ENCODE measurements around the gene PACS2.
"Not testable (repeated sequence)": the region's sequence is repeated elsewhere in the genome, so short reads cannot be mapped to it uniquely, and the experiment has no call there.

The PACS2 gene

DNA sequence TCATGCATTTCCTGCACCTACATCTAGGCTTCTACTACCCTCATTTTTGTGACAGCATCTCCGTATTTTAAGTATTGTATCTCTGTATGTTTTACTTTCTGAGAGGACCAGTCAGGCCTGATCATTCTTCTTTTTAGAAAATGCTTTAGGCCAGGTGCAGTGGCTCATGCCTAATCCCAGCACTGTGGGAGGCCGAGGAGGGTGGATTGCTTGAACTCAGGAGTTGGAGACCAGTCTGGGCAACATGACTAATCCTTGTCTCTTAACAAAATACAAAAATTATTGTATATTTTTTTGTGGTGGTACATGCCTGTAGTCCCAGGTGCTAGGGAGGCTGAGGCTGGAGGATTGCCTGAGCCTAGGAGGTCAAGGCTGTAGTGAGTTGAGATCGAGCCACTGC is 36.9 kb downstream of the PACS2 start:
- no peak for DNase-seq (ENCODE audit: low spot score)

DNA sequence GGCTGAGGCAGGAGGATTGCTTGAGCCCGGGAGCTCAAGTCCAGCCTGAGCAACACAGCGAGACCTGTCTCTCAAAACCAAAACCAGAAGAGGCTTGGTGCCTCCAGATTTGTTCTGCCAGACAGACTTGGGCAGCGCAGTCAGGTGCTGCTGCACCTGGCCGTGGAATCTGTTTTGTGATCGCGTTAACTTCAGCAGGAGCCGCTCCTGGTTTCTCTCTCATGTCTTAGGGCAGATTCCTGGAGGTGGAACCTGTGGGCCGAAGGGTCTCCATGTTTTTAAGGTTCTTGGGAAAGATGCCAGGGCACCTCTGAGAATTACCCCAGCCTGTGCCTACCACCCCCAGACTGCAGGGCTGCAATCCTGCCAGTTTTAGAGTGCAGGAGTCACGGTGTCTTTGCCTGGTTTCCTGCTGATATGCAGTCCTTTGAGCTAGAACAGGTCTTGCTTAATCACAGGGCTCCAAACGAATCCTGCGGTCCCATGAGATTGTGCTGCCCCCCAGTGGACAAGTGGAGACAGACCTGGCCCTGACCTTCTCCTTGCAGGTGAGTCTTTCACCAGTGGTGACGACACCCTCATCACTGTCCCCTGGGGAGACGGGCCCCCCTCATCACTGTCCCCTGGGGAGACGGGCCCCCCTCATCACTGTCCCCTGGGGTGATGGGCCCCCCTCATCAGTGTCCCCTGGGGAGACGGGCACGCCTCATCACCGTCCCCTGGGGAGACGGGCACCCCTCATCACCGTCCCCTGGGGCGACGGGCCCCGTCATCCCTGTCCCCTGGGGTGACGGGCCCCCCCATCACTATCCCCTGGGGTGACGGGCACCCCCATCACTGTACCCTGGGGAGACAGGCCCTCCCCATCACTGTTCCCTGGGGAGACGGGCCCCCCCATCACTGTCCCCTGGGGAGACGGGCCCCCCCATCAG is 37.6 kb downstream of the PACS2 start:
- DNase-seq (ENCODE audit: low spot score) = peak; percentile 98

- DNase-seq (ENCODE audit: low spot score) = no peak
These were observed 38.6 kb downstream of the PACS2 start for GRCh38 chr14:105353136-105353535.

DNA sequence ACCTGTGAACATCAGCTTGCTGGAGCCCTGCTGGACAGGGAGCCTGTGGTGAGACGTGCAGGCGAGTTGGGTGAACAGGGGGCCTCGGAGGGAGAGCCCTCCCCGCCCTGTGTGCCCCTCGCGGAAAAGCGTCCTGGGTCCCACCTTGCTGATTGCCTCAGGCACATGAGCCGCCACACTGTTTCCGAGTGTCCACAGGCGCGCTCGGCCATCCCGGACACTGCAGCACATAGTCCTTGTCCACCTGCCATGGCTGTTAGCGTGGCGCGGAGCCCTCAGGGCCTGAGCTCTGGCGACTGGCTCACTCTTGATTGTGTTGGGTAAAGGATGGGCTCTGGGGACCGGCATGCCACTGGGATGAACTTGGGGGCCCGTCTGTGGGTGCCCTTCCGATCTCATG is 40.0 kb downstream of the PACS2 start:
- DNase-seq (ENCODE audit: low spot score) = no peak

DNA sequence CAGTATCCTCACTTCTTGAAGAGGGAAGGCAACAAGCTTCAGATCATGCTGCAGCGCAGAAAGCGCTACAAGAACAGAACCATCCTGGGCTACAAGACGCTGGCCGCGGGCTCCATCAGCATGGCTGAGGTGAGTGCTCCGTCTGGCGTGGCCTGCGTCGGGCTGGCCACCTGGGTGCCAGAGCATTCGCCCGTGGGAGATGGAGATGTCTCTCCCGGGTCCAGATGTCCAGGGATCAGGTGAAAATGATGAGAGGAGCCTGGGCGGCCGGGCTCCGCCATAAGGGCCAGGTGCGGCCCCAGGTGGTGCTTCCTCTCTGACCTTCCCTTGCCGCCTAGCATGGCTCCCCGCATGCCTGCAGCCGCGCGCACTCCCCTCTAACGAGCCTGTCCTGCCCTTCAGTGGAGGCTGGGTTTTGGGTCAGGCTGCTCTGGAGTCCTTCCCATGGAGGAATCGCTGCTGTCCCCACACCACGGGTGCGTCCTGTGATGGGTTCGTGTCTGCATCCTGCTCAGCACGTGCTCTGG is 40.6 kb downstream of the PACS2 start:
- no peak for DNase-seq (ENCODE audit: low spot score)

GRCh38 chr14:105355850-105356604 is 41.5 kb downstream of the PACS2 start:
- DNase-seq (ENCODE audit: low spot score) = no peak

DNA sequence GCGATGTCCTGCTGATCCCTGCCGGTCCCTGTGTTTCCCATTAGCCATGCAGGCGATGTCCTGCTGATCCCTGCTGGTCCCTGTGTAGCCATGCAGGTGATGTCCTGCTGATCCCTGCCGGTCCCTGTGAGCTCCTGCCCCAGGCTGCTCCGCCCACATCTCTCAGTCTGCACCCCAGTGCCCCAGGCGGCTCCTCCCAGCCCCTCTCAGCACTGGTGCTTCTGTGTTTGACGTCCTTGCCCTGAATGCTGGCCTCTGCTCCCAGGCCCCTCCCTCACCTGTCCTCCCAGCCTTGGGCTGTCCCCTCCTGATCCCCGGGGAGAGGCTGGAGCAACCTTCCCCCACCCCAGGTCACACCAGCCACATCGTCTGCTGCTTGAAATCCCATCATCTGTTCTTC is 42.4 kb downstream of the PACS2 start:
- DNase-seq (ENCODE audit: low spot score) = no peak

- no peak for DNase-seq (ENCODE audit: low spot score)
These were observed 43.1 kb downstream of the PACS2 start for GRCh38 chr14:105357626-105358025.

DNA sequence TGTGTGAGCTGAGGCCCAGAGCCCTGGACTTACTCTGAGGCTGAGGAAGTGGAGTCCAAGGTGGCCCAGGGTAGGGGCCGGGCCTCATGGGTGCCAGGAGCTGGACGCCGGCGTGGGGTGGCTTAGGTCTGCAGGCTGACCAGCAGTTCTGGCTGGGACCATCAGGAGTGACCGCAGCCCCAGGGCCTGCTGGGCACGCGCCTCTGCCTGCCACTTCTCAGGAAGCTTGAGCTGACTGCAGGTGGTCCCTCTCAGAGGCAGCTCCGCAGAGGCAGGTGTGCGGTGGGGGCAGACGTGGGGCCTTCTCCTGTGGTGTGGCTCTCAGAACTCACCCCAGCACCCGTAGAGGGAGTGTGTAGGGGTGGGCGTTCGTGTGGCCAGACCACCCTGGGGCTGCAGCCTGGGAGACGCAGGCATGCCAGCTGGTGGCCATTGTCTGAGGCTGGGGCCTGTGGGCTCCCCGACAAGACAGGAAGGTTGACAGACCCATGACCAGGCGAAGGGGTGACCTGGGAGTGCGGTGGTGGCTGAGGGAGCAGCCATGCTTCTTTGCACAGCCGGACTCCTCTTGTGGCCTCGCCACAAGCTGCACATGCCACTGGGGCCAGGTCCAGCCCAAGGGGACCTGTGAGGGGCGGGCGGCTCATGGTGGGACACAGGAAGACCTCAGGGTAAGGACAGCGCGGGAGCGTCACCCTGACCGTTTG is 43.7 kb downstream of the PACS2 start:
- DNase-seq (ENCODE audit: low spot score) = no peak

DNA sequence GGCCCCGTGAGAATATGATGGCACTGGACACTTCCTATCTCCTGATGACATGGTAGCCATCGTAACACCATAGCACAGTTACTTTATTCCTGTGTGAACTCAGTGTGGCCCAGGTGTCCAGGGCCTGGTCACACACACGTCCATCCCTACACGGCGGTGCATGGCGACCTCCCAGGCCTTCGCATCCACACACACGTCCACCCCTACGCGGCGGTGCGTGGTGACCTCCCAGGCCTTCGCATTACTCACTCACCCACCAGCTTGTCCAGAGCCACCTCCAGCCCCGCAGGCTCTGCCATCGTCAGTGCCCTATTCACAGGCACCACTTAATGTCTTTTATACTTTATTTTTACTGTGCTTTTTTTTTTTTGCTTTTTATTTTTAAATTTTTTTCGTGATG is 44.4 kb downstream of the PACS2 start:
- DNase-seq (ENCODE audit: low spot score) = no peak

DNA sequence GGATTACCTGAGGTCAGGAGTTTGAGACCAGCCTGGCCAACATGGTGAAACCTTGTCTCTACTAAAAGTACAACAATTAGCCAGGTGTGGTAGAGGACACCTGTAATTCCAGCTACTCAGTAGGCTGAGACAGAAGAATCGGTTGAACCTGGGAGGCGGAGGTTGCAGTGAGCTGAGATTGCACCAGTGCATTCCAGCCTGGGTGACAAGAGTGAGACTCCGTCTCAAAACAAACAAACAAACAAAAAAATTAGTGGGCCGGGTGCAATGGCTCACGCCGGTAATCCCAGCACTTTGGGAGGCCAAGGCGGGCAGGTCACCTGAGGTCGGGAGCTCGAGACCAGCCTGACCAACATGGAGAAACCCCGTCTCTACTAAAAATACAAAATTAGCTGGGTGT is 46.9 kb downstream of the PACS2 start:
- DNase-seq (ENCODE audit: low spot score) = not testable (repeated sequence)

DNA sequence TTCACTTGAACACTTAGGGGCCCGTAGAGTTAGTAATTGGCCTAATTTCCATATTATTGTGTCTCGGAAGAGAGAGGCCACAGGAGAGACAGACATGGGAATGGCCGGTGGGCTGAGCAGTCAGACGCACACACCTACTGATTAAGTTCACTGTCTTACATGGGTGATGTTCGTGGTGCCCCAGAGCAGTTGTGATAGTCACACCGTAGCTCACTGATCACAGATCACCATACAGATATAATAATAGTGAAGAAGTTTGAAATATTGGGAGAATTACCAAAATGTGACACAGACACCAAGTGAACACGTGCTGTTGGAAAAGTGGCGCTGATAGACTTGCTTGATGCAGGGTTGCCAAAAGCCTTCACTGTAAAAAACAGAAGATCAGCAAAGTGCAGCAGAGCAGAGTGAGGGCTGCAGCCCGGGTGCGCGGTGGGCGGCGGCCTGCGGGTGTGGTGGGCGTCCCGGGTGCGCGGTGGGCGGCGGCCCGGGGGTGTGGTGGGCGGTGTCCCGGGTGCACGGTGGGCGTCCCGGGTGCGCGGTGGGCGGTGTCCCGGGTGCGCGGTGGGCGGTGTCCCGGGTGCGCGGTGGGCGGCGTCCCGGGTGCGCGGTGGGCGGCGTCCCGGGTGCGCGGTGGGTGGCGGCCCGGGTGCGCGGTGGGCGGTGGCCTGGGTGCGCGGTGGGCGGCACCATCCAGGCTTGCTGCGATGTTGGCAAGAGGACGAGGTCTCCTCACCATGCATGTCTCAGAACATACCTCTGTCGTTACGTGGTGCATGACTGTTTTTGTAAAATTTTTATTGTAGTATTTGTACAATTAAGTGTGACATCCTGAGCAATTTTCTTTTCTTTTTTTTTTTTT is 49.5 kb downstream of the PACS2 start:
- no peak for DNase-seq (ENCODE audit: low spot score)

DNA sequence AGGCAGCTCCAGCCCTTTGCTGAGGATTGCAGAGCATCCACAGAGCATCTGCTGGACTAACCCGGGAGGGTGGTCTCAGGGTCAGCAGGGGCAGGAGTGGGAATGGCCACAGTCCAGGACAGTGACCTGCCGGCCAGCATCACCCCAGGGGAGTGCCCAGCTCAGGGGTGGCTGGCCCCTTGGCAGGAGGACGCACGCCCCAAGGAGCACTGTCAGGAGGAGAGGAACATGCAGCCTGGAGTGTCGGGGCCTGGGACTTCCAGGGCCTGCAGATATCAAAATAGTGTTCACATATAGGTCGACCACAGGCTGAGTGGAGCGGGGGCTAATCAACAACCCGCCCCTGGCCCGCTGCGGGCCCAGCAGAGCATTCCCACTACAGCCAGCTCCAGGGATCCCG is 50.6 kb downstream of the PACS2 start:
- no peak for DNase-seq (ENCODE audit: low spot score)

DNA sequence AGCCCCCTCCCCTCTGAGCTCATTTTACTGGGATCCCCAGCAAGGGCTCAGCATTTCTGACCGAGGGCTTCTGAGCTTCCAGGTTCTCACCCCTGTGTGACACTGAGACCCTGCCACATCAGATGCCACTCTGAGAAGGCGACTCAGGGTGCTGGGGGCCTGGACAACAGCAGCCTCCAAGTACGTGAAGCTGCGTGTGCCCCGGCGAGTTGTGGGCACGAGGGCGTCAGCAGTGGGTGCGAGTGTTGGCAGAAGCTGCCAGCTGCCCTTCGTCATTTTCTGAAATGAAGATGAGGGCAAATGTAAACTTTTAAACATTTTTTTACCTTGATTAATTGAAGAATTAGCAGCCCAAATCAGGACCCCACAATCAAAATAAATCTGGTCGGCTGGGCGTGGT is 51.1 kb downstream of the PACS2 start:
- DNase-seq (ENCODE audit: low spot score) = no peak

GRCh38 chr14:105366386-105367074 is 52.0 kb downstream of the PACS2 start:
- no peak for DNase-seq (ENCODE audit: low spot score)

- DNase-seq (ENCODE audit: low spot score) = no peak
These were observed 52.8 kb downstream of the PACS2 start for GRCh38 chr14:105367116-105368031.

- DNase-seq (ENCODE audit: low spot score) = no peak
These were observed 53.5 kb downstream of the PACS2 start for GRCh38 chr14:105368032-105368417.

GRCh38 chr14:105368426-105368825 is 53.9 kb downstream of the PACS2 start:
- DNase-seq (ENCODE audit: low spot score) = no peak

DNA sequence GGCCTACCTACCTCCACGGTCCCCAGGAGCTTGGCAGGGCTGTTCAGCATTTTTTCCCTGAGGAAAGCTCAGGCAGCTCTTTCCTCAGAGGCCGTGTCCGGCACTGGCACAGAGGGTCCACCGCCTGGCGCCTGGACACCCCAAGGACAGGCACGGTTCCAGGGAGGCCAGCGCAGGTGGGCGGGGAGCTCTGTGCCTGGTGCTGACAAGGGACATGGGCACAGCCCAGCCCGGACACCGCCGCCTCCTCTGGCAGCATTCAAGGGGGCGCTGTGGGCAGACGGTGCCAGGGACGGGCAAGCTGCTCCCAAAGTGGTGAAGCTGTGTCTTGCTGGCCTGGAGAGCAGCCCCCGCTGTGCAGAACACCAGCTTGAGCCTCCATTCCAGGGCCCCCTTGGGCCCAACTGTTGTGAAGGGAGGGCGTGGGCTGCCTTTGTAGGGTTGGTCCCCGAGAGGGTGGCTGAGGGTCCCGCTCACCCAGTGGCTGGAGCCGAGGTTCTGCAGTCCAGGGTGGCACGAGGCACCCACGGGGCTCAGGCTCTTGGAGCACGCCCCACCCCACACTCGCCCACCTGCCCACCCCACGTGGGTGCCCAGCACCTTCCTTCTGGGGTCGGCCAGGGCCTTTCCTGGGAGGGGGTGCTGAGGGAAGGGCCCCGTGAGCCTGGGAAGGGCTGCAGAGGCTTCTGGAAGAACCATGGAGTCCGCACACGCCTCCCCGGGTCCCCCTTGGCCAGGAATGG is 54.5 kb downstream of the PACS2 start:
- no peak for DNase-seq (ENCODE audit: low spot score)

All from HuH-7 (cell line).